Measurements from ENCODE around the gene SGTA.

The SGTA gene

DNA sequence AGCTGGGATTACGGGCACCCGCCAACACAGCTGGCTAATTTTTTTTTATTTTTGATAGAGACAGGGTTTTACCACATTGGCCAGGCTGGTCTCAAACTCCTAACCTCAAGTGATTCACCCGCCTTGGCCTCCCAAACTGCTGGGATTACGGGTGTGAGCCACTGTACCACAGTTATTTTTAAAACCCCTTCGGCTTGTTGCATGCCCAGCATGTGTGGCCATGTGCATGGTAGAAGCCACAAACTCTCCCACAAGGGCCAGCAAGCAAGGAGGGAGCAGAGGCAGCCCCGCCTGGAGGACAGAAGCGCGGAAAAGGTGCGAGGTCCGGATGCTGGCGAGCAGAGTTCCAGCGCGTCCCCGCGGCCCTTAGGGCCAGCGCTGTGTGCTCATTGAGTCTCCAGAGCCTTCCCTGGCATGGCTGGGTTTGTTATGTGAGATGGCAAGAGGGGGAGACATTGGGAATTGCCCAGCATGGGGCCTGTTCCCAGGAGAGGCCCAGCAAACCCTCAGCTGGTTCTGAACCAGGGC is 15.1 kb upstream of the SGTA start:
- H3K9ac ChIP-seq (ENCODE audit: low read length) = no peak overlapping the region
- no peak overlapping the region for H2AFZ ChIP-seq (ENCODE audit: low read length)
- no peaks in the 10 kb centered on the region for H3K4me1 ChIP-seq (ENCODE audit: insufficient read depth, low read length, severe bottlenecking)
- peaks cover 95% of the 10 kb centered on the region for H3K36me3 ChIP-seq (ENCODE audit: insufficient read depth, low read length)
- no peak overlapping the region for H3K4me3 ChIP-seq (ENCODE audit: low read depth, low read length, poor library complexity, severe bottlenecking)
- no peaks in the 10 kb centered on the region for H3F3A ChIP-seq (ENCODE audit: insufficient read depth, low read length)
- no peaks in the 10 kb centered on the region for H3K79me2 ChIP-seq (ENCODE audit: insufficient read depth, low read length)
- no peaks in the 10 kb centered on the region for H4K20me1 ChIP-seq (ENCODE audit: insufficient read depth, low read length)
- no peak overlapping the region for H3K4me2 ChIP-seq (ENCODE audit: low read length)
- H3K27ac ChIP-seq (ENCODE audit: low read depth, low read length, poor library complexity, severe bottlenecking) = no peak overlapping the region
- H3K9me2 ChIP-seq (ENCODE audit: low read depth, low read length) = no peaks in the 10 kb centered on the region
- TF ChIP-seq, protein P1, sequence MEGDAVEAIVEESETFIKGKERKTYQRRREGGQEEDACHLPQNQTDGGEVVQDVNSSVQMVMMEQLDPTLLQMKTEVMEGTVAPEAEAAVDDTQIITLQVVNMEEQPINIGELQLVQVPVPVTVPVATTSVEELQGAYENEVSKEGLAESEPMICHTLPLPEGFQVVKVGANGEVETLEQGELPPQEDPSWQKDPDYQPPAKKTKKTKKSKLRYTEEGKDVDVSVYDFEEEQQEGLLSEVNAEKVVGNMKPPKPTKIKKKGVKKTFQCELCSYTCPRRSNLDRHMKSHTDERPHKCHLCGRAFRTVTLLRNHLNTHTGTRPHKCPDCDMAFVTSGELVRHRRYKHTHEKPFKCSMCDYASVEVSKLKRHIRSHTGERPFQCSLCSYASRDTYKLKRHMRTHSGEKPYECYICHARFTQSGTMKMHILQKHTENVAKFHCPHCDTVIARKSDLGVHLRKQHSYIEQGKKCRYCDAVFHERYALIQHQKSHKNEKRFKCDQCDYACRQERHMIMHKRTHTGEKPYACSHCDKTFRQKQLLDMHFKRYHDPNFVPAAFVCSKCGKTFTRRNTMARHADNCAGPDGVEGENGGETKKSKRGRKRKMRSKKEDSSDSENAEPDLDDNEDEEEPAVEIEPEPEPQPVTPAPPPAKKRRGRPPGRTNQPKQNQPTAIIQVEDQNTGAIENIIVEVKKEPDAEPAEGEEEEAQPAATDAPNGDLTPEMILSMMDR (IDR thresholded peaks at IDR 0.05; ENCODE audit: low read length) = no peak
- no peak for TF ChIP-seq EZH2 (IDR thresholded peaks at IDR 0.05; ENCODE audit: borderline replicate concordance, low read length)
- no peaks in the 10 kb centered on the region for H3K27me3 ChIP-seq (ENCODE audit: insufficient read depth, low read length)
- no peaks in the 10 kb centered on the region for H3K9me3 ChIP-seq (ENCODE audit: low read length)

GRCh38 chr19:2797280-2797679 is 14.2 kb upstream of the SGTA start:
- Histone ChIP-seq H3K9me3 (ENCODE audit: low read length) (no peaks in the 10 kb centered on the region), H3K9me2 (ENCODE audit: low read depth, low read length) (no peaks in the 10 kb centered on the region), H4K20me1 (ENCODE audit: insufficient read depth, low read length) (no peaks in the 10 kb centered on the region), H3K27ac (ENCODE audit: low read depth, low read length, poor library complexity, severe bottlenecking) (no peak overlapping the region), H3K36me3 (ENCODE audit: insufficient read depth, low read length) (peaks cover 93% of the 10 kb centered on the region), H3F3A (ENCODE audit: insufficient read depth, low read length) (no peaks in the 10 kb centered on the region), H3K4me2 (ENCODE audit: low read length) (no peak overlapping the region), H3K4me1 (ENCODE audit: insufficient read depth, low read length, severe bottlenecking) (no peaks in the 10 kb centered on the region), H3K79me2 (ENCODE audit: insufficient read depth, low read length) (no peaks in the 10 kb centered on the region), H3K9ac (ENCODE audit: low read length) (no peak overlapping the region), H2AFZ (ENCODE audit: low read length) (no peak overlapping the region), H3K27me3 (ENCODE audit: insufficient read depth, low read length) (no peaks in the 10 kb centered on the region), H3K4me3 (ENCODE audit: low read depth, low read length, poor library complexity, severe bottlenecking) (no peak overlapping the region)
- TF ChIP-seq EZH2 (IDR thresholded peaks at IDR 0.05; ENCODE audit: borderline replicate concordance, low read length) = no peak
- TF ChIP-seq, protein P1 (IDR thresholded peaks at IDR 0.05; ENCODE audit: low read length) = no peak

- Histone ChIP-seq H3K4me2 (ENCODE audit: low read length) (no peak overlapping the region), H3K36me3 (ENCODE audit: insufficient read depth, low read length) (peaks cover 93% of the 10 kb centered on the region), H3K27me3 (ENCODE audit: insufficient read depth, low read length) (no peaks in the 10 kb centered on the region), H3K9me3 (ENCODE audit: low read length) (no peaks in the 10 kb centered on the region), H3F3A (ENCODE audit: insufficient read depth, low read length) (no peaks in the 10 kb centered on the region), H2AFZ (ENCODE audit: low read length) (no peak overlapping the region), H3K79me2 (ENCODE audit: insufficient read depth, low read length) (no peaks in the 10 kb centered on the region), H3K9ac (ENCODE audit: low read length) (no peak overlapping the region), H3K27ac (ENCODE audit: low read depth, low read length, poor library complexity, severe bottlenecking) (no peak overlapping the region), H3K4me3 (ENCODE audit: low read depth, low read length, poor library complexity, severe bottlenecking) (no peak overlapping the region), H4K20me1 (ENCODE audit: insufficient read depth, low read length) (no peaks in the 10 kb centered on the region), H3K4me1 (ENCODE audit: insufficient read depth, low read length, severe bottlenecking) (no peaks in the 10 kb centered on the region), H3K9me2 (ENCODE audit: low read depth, low read length) (no peaks in the 10 kb centered on the region)
- TF ChIP-seq EZH2 (IDR thresholded peaks at IDR 0.05; ENCODE audit: borderline replicate concordance, low read length) = no peak
- TF ChIP-seq, protein P1 (IDR thresholded peaks at IDR 0.05; ENCODE audit: low read length) = no peak
Measured at GRCh38 chr19:2796659-2797266, 13.7 kb upstream of the SGTA start.

Data from OCI-LY1 (cell line).